Activated T-cell treated with anti-CD3 and anti-CD28 coated beads, Interleukin-2, amount 50 U/mL, for 4 hours (primary cell): ENCODE measurements around the gene HDAC4. TPM values are rescaled to one million over a fixed set of nuclear protein-coding genes. Genes with fewer than 3 reads are reported as not detected.

ENCODE experiments used
- ATAC-seq, 2 donors: fragments of 200-7000 bp; cut with Tn5 transposase; one replicate each; pipeline ENCODE4 v1.10.0; 2021
- DNase-seq: peaks from one replicate; pipeline ENCODE4 v3.0.0-alpha.2; 2020
- H3K27me3 Mint-ChIP-seq: one replicate; pipeline ENCODE4 v1.8.0; 2021; ENCODE audit warnings: low read depth, mixed read lengths
- H3K36me3 Mint-ChIP-seq: one replicate; pipeline ENCODE4 v1.8.0; 2022; ENCODE audit warnings: mixed read lengths; ENCODE audit not compliant: insufficient read depth
- H3K4me1 Mint-ChIP-seq: one replicate; pipeline ENCODE4 v1.8.0; 2021; ENCODE audit warnings: low read depth, mixed read lengths
- H3K4me3 Mint-ChIP-seq: one replicate; pipeline ENCODE4 v1.8.0; 2021; ENCODE audit warnings: mild to moderate bottlenecking, moderate library complexity, mixed read lengths
- H3K9me3 Mint-ChIP-seq: one replicate; pipeline ENCODE4 v1.8.0; 2021; ENCODE audit warnings: mixed read lengths
- total RNA-seq, 3 donors: library from RNA; stranded (reverse); gene quantifications; one replicate each; pipeline ENCODE4 v1.2.1, GENCODE V29; 2021

The HDAC4 gene
- total RNA-seq, 3 donors from 2014 or later: 30.4 to 34.1 (median 31.9) TPM

DNA sequence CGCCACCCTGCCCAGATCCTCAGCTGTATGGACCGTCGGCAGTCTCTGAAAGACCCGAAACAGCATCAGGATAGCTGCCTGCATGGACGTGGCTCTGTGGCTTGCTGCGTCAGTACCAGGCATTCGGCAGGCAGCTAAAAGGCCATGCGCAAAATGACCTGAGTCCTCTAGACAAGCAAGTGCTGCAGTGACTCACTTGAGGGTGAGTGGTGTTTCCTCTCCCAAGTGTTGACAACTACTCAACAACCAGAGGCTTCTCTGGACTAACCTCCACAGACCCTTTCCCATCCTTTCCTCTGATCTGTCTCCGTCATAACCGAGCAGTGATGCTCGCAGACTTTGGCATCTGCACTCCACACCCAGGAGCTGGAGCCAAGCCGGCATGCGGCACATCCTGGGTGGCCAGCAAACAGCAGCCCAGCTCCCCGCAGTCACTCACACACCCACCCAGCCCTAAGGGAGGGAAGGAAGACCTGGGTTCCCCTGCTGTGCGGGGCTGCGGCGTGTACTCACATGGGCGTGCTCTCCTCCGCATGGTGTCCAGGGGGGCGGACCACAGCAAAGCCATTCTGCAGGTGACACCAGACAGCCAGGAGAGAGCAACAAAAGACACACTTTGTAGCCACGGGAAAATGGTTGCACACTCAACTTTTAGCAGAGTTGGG lies 313.6 kb downstream of the HDAC4 start:
- no peaks in the 10 kb centered on the region for H3K9me3 Mint-ChIP-seq
- ATAC-seq (no peak), DNase-seq (no peak)
- H3K36me3 Mint-ChIP-seq: peaks cover 17% of the 10 kb centered on the region
- H3K27me3 Mint-ChIP-seq: no peaks in the 10 kb centered on the region
- no peak overlapping the region for H3K4me3 Mint-ChIP-seq
- no peaks in the 10 kb centered on the region for H3K4me1 Mint-ChIP-seq

GRCh38 chr2:239086325-239087020 lies 314.3 kb downstream of the HDAC4 start:
- Mint-ChIP-seq H3K9me3 (no peaks in the 10 kb centered on the region), H3K4me1 (no peaks in the 10 kb centered on the region), H3K27me3 (no peaks in the 10 kb centered on the region), H3K4me3 (no peak overlapping the region), H3K36me3 (peaks cover 19% of the 10 kb centered on the region)
- DNase-seq (no peak), ATAC-seq (no peak)

- peaks cover 23% of the 10 kb centered on the region for H3K36me3 Mint-ChIP-seq
- H3K27me3 Mint-ChIP-seq: no peaks in the 10 kb centered on the region
- DNase-seq: no peak
- H3K4me1 Mint-ChIP-seq: no peaks in the 10 kb centered on the region
- no peak for ATAC-seq
- H3K4me3 Mint-ChIP-seq: no peak overlapping the region
- no peaks in the 10 kb centered on the region for H3K9me3 Mint-ChIP-seq
These were observed 315.4 kb downstream of the HDAC4 start for GRCh38 chr2:239085201-239085992.

DNA sequence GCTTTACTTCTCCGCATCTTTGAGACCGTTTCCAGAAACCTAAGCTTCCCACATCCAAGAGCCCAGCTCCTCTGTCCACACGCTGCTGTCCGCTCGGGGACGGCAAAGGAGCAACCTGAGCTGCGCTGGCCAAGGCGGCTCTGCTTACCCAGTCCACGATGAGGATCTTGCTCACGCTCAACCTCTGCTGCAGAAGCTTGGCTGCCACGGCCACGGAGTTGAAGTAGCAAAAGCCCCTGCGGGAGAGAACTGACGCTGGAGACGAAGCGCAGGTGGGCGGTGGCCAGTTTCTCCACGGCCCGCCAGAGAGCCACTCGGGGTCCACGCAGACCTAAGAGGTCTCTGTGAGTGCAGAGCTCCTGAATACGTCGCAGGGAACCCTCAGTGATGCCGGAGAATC lies 316.8 kb downstream of the HDAC4 start:
- peaks cover 30% of the 10 kb centered on the region for H3K36me3 Mint-ChIP-seq
- H3K4me1 Mint-ChIP-seq: no peaks in the 10 kb centered on the region
- H3K27me3 Mint-ChIP-seq: no peaks in the 10 kb centered on the region
- no peak overlapping the region for H3K4me3 Mint-ChIP-seq
- DNase-seq (no peak), ATAC-seq (no peak)
- H3K9me3 Mint-ChIP-seq: no peaks in the 10 kb centered on the region

DNA sequence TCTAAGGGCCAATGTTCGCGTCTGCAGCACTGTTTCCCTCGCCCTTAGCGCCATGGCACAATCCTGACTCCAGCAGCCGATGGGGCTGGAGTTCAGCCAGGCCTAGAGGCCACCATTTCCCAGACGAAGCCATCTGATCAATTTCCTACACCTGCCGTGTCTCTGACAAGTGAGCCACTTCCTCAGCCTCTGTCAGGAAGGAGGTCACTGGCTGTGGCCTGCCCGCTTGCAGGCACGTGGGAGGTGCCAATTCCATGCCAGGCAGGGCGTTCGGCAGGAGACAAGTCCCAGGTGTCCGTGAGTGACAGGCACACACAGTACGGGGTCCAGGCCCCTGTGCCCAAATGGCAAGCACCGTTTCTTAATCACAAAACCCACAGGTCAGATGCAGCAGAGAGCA lies 318.4 kb downstream of the HDAC4 start:
- Mint-ChIP-seq H3K4me1 (no peaks in the 10 kb centered on the region), H3K4me3 (no peak overlapping the region), H3K9me3 (no peaks in the 10 kb centered on the region), H3K36me3 (peaks cover 29% of the 10 kb centered on the region), H3K27me3 (no peaks in the 10 kb centered on the region)
- no peak for ATAC-seq
- no peak for DNase-seq

DNA sequence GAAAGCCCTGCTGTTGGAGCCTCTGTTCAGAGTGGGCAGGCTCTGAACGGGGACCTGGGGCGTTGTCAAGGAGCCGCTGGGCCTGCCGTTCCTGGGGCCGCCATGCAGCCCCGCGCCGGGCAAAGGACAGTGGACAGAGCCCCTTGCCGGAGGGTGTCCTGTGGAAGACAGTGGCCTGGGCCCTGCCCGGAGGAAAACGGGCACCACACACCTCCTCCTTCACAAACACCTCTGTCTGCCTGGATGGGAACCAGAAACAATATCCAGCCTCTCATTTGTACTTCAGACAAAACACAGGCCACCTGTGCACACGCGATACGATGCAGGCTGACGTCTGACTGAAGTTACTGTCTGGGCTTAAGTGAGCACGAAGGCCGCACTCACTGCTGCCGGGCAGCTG lies 319.2 kb downstream of the HDAC4 start:
- no peak for ATAC-seq
- H3K36me3 Mint-ChIP-seq: peaks cover 34% of the 10 kb centered on the region
- H3K4me1 Mint-ChIP-seq: no peaks in the 10 kb centered on the region
- no peaks in the 10 kb centered on the region for H3K27me3 Mint-ChIP-seq
- no peaks in the 10 kb centered on the region for H3K9me3 Mint-ChIP-seq
- H3K4me3 Mint-ChIP-seq: no peak overlapping the region
- DNase-seq: no peak

DNA sequence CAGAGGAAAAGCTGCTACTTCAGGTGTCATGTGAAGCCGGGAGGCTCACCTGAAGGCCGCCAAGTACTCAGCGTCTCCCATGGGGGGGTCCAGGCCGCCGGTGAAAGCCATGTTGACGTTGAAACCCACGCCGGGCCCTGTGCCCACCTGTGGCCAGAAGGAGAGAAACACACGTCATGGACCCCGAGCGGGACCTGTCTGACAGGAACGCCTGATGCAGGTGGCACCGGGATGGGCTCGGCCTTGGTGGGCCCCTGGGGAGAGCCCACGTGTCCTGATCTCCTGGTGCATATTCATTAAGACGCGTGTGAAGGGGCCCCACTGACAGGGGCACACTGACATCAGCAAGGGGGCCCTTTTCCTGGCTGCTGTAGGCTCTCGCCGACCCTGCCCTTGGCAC lies 319.8 kb downstream of the HDAC4 start:
- no peak overlapping the region for H3K4me3 Mint-ChIP-seq
- no peaks in the 10 kb centered on the region for H3K4me1 Mint-ChIP-seq
- ATAC-seq (no peak), DNase-seq (no peak)
- H3K27me3 Mint-ChIP-seq: no peaks in the 10 kb centered on the region
- H3K9me3 Mint-ChIP-seq: no peaks in the 10 kb centered on the region
- H3K36me3 Mint-ChIP-seq: peaks cover 38% of the 10 kb centered on the region

- Mint-ChIP-seq H3K9me3 (no peaks in the 10 kb centered on the region), H3K27me3 (no peaks in the 10 kb centered on the region), H3K4me1 (no peaks in the 10 kb centered on the region), H3K4me3 (no peak overlapping the region), H3K36me3 (peaks cover 37% of the 10 kb centered on the region)
- ATAC-seq (no peak), DNase-seq (no peak)
These were observed 321.0 kb downstream of the HDAC4 start for GRCh38 chr2:239079671-239080294.

- no peak for ATAC-seq
- H3K4me3 Mint-ChIP-seq: no peak overlapping the region
- H3K36me3 Mint-ChIP-seq: peaks cover 34% of the 10 kb centered on the region
- H3K27me3 Mint-ChIP-seq: no peaks in the 10 kb centered on the region
- no peaks in the 10 kb centered on the region for H3K4me1 Mint-ChIP-seq
- DNase-seq: no peak
- no peaks in the 10 kb centered on the region for H3K9me3 Mint-ChIP-seq
These were observed 322.5 kb downstream of the HDAC4 start for GRCh38 chr2:239078128-239078924.

GRCh38 chr2:239077260-239077659 lies 323.6 kb downstream of the HDAC4 start:
- H3K9me3 Mint-ChIP-seq: no peaks in the 10 kb centered on the region
- peaks cover 42% of the 10 kb centered on the region for H3K36me3 Mint-ChIP-seq
- ATAC-seq (no peak), DNase-seq (no peak)
- no peak overlapping the region for H3K4me3 Mint-ChIP-seq
- H3K27me3 Mint-ChIP-seq: no peaks in the 10 kb centered on the region
- no peaks in the 10 kb centered on the region for H3K4me1 Mint-ChIP-seq

DNA sequence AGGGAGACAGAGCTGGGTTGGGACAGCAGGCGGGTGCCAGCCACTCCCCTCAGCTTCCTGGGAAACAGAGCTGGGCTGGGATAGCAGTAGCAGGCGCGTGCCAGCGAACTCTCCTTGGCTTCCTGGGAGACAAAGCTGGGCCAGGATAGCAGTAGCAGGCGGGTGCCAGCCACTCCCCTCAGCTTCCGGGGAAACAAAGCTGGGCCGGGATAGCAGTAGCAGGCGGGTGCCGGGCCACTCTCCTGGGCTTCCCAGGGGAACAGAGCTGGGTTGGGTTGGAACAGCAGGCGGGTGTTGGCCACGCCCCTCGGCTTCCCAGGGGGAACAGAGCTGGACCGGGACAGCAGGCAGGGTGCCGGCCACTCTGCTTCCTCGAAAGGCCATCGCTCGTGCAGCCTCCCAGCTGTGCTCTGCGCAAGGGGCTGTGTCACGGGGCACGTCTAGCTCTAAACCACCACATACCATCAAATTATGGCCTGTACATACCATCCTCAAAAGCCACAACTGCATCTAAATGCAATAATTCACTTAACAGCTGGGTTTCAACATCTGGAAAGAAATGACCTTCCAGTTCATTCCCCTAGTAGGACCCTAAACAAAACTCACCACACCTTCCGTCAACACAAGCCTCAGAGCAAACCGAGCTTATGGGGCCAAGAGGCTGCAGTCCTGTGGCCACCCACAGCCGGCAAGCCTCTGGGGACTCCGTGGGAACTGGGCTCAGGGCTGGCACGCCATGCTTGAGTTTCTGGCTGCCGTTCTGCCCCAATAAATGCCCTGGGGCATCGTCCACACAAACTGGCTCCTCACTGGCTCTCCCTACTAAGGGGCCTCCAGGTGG lies 324.7 kb downstream of the HDAC4 start:
- Mint-ChIP-seq H3K9me3 (no peaks in the 10 kb centered on the region), H3K27me3 (no peaks in the 10 kb centered on the region), H3K4me3 (no peak overlapping the region), H3K36me3 (peaks cover 41% of the 10 kb centered on the region), H3K4me1 (no peaks in the 10 kb centered on the region)
- ATAC-seq (no peak), DNase-seq (no peak)

GRCh38 chr2:239073745-239074530 lies 326.9 kb downstream of the HDAC4 start:
- Mint-ChIP-seq H3K36me3 (peaks cover 30% of the 10 kb centered on the region), H3K4me3 (no peak overlapping the region), H3K4me1 (no peaks in the 10 kb centered on the region), H3K9me3 (no peaks in the 10 kb centered on the region), H3K27me3 (no peaks in the 10 kb centered on the region)
- no peak for DNase-seq
- no peak for ATAC-seq

DNA sequence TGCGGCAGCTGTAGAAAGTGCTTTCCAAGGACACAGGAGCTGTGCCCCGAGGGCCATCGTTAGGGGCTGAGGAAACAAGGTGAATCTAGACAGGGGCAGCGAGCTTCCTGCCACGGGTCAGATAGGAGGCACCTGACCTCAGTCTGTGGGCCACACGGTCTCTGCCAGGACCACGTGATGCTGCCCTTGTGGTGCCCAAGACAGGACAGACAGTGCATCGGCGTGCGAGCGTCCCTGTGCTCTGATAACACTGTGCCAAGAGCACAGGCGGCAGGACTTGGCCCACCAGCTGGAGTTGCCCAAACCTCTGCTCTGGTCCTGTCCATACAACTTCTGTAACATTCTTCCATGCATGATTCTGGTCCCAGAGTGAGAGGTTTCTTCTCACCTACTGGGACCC lies 327.6 kb downstream of the HDAC4 start:
- DNase-seq: no peak
- Mint-ChIP-seq H3K27me3 (no peaks in the 10 kb centered on the region), H3K9me3 (no peaks in the 10 kb centered on the region), H3K4me3 (no peak overlapping the region), H3K36me3 (peaks cover 30% of the 10 kb centered on the region), H3K4me1 (no peaks in the 10 kb centered on the region)
- no peak for ATAC-seq
